Stomach (tissue), 4 donors: Measurements from ENCODE around the gene LMCD1.

Experiments
- POLR2A ChIP-seq, 4 donors: fragments of 450-650 bp; IDR thresholded peaks; one replicate each; pipeline ENCODE4 v1.6.1; 2016; ENCODE audit warnings: antibody characterized with exemption in 4 of 4, control low read depth in 2 of 4, mild to moderate bottlenecking in 1 of 4, moderate library complexity in 1 of 4
- TF ChIP-seq, protein P1 (sequence below), 7 experiments: fragments of 450-650 bp in 4 of 7; fragments of 200-600 bp in 3 of 7; sonication (generic) in 3 of 7; IDR thresholded peaks; one replicate each; pipeline ENCODE4 v1.5.1; 2016 to 2019; ENCODE audit warnings: antibody characterized with exemption in 7 of 7, control low read depth in 2 of 7, mild to moderate bottlenecking in 1 of 7

- TF ChIP-seq, protein P1, sequence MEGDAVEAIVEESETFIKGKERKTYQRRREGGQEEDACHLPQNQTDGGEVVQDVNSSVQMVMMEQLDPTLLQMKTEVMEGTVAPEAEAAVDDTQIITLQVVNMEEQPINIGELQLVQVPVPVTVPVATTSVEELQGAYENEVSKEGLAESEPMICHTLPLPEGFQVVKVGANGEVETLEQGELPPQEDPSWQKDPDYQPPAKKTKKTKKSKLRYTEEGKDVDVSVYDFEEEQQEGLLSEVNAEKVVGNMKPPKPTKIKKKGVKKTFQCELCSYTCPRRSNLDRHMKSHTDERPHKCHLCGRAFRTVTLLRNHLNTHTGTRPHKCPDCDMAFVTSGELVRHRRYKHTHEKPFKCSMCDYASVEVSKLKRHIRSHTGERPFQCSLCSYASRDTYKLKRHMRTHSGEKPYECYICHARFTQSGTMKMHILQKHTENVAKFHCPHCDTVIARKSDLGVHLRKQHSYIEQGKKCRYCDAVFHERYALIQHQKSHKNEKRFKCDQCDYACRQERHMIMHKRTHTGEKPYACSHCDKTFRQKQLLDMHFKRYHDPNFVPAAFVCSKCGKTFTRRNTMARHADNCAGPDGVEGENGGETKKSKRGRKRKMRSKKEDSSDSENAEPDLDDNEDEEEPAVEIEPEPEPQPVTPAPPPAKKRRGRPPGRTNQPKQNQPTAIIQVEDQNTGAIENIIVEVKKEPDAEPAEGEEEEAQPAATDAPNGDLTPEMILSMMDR (IDR thresholded peaks at IDR 0.05) = no peak
- no peak for TF ChIP-seq POLR2A (IDR thresholded peaks at IDR 0.05)
Observed at GRCh38 chr3:8576436-8576835, 74.8 kb downstream of the LMCD1 start.
